NCI-H345 treated with DMSO at 0.1 percent for 48 hours (cell line): ENCODE measurements around the gene PTER.

Experiments
- DNase-seq: peaks from one replicate; lab custom pipeline; 2025; ENCODE audit not compliant: unreplicated experiment; lab: John Stamatoyannopoulos, UW

PTER gene

GRCh38 chr10:16470747-16471146 lies 33.9 kb downstream of the PTER start:
- no peak for DNase-seq

DNA sequence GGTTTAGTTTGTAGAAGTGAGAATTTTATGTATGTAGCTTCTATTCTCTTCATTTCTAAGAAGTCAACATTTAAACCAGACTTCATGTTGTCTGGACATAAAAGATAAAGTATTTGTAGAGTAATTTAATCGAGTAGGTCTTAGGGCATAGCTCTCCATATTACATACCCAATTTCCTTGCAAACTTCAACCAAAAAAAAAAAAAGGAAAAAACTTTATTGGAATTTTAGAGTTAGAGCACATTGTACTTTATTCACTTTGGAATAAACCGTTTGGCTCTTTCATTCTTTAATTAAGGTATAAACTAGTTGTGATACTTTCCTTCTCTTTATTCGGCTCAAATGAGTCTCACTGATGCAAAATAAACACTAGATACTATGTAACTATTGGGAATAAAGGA lies 36.0 kb downstream of the PTER start:
- DNase-seq = no peak

DNA sequence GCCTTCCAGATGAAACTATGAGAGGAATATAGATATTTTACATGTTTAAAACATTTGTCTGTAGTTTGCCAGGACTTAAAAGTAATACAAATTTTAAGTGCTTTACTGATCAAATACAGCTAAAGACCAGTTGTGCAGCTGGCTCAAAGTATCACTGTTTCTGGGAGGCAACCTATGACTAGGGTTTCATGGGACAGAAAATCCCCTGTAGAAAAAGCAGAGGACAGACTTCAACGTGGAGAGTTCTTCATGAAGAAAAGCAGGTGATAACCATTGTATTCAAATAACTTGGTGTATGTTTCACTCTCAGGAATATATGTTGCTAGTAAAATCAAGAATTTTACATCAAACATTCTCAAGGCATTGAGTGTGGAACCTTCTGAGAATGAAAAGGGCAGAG lies 40.9 kb downstream of the PTER start:
- no peak for DNase-seq

DNA sequence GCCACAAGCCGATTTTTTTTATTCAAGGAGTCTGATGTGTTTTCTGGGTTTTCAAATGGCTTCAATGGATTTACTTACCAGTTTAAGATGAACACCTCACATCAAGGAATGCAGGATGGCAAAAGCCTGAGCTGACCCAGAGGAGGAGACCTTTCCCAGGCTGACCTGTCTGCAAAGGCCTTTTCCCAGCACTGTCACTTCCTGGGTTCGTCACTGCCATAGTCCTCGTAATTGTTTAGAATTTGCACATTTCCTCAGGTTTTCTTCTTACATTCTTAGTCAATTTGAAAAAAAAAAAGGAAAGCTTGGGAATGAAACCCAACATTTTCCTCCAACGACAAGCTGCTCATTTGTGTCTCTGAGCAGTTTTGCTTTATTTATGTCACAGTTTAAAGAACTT lies 42.0 kb downstream of the PTER start:
- DNase-seq = no peak

- DNase-seq = no peak
Measured at GRCh38 chr10:16481052-16481728, 44.4 kb downstream of the PTER start.

GRCh38 chr10:16483241-16483917 lies 46.6 kb downstream of the PTER start:
- DNase-seq = no peak

DNA sequence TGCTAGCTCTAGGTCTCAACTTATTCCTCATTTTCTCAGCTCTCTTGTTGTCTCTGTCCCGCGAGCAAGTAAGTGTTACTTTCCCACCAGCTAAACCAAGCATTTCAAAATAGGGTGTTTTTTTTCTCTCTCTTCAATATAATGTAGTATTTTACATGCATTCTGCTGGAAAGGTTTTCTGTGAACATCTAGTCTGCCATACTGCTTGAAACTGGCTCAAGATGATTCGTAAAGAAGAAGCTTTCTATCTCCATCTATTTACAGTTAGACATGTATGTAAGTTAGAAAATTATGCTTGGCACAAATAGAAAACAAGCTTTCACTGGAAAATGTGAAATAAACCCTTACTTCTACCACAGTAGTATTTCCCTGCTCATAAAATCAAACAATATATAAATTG lies 53.7 kb downstream of the PTER start:
- no peak for DNase-seq

GRCh38 chr10:16491933-16492332 lies 55.1 kb downstream of the PTER start:
- DNase-seq = peak; percentile 56

DNA sequence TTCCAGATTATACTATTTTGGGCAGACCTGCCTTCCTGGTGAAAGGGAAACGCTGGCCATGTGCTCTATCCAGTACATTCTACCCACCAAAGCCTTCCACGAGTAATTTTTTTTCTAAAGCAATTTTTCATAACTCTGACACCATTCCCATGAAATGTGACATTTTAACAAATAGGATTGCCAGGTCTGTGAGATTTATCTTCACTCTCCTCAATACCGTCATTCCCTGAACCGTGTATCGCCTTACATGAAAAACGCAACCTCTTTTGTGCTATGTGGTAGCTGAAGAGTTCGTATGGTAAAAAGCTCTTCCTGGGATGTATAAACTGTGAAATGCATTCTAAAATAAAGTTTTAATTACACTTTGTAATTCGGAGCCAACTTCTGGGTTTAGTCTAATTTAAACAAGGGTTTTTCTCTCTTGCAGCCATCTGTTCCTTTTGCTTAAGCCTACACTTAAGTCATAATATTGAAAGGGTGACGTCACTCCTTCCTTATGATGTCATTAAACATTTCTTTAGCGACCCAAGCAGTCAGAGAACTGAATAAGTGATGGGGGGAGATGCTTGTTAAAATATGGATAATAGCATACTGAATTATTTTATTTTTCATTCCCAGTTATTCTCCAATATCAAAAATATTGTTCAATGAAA lies 57.2 kb downstream of the PTER start:
- no peak for DNase-seq

DNA sequence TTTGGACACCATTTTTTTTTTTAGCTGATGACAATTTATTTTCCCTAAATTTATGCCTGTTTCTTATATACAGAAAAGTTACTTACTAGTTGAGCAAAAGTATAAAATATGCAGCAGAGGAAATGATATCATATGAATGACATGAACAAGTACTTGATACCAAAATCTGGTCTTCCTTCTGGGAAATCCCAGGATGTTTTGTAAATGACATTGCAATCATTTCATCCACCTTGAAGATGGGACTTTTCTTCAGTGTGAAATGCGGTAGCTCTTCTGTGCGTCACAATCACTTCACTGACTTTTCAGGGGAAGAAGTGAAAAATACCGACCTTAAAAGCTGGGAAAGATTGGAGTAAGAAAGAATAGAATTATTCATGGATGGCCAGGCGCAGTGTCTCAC lies 61.1 kb downstream of the PTER start:
- DNase-seq = no peak

DNA sequence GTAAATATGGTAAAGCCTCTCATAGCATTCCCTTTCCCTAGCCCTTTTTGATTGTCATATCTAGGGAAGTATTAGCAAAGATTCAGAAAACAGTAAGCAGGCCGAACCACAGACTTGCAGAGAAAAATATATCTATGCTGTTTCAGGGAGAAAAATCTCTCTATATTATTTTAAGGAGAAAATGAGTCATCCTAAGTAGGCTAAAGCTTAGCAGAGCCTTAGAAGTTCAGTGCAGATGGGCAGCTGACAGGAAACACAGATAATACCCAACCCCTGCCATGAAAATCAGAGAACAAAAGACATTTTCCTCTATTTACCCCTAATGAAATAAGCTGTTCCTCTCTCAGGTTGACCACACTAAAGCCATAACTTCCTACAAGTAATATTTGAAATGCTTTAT lies 68.4 kb downstream of the PTER start:
- DNase-seq = no peak

DNA sequence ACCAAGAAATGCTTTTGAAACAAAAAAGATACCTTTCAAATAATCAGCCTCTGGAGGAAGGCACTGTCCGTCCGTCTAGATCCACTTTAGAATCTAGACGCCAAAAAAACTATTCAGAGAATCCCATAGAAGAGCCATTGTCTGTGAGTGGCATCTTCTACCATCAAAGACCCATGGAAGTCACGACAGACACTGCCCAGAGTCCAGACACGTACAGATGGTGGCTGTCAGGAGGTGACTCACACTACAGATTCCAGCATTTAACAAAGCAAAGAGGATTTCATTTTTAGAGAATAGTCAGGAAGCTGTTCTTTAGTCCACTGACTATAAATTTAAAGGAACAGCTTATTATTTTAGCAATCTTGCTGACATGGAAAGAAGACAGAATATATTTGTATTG lies 73.2 kb downstream of the PTER start:
- DNase-seq = no peak

DNA sequence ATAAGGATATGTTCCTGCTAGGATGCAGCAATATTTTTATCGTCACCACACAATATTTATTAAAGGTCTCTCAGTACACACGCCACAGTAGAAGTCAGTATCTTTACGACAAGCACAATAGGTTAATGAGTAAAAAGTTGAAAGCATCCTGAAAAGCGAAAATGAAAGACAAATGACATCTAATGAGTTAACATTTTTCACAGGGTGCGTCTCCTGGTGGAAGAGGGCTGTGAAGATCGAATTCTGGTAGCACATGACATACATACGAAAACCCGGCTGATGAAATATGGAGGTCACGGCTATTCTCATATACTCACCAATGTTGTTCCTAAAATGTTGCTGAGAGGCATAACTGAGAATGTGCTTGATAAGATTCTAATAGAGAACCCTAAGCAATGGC lies 74.0 kb downstream of the PTER start:
- no peak for DNase-seq

GRCh38 chr10:16518822-16519221 lies 82.0 kb downstream of the PTER start:
- DNase-seq = no peak

GRCh38 chr10:16519250-16519907 lies 82.6 kb downstream of the PTER start:
- DNase-seq = no peak

DNA sequence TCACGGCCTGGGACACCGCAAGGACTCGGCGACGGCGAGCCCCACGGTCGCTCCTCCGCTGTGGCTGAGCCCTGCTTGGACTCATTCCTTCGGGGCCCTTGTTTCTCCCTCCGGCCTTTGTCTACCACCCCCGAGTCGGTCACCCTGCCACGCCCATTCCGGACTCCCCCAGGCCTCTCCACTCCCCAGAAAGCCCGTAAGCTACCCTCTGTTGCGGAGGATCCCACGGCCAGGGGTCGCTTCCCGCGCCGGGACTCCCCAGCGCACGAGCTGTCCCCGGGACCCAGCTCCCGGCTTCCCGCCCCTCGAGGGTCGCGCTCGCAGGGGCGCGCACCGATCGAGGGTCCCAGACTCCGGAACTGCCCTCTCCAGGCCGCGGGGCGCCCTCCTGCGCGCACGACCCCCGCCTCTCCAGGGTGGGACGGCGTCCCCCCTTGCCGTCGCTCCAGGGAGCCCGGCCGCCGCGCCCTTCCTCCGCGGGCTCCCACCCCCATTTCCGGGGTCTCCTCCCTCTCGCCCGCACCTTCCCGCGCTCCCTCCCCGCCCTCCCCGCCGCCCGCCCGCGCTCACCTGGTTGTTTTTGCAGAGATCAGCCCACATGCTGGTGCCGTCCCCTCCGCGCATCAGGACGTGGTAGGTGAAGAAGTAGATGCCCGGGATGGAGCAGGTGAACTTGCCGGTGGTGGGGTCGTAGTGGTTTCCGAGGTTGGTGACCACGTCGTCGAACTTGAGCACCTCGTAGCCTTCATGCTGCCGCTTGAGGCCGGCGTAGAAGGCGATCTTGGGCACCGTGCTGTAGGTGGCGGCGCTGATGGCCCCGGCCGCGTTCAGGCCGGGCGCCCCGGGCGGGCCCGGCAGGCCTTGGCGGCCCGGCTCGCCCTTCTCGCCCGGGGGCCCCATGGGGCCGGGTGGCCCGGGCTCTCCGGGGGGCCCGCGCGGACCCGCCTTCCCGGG lies 83.4 kb downstream of the PTER start:
- no peak for DNase-seq

DNA sequence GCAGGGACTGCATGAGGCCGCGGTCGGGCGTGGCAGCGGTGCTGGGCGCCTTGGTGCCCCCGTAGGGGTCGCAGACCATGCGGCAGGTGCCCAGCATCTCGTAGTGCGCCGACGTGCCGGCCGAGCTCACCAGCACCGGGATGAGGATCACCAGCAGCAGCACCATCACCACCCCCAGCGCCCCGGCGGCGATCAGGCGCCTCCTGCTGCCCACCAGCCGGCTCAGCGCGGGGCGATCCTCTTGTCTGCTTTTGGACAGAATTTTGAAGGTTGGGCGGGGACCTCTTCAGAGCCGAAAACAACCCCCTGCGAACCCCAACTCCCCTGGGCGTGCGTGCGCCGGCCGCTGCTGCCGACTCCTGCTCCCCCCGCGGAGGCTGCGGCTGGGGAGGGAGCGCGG lies 84.1 kb downstream of the PTER start:
- no peak for DNase-seq

DNA sequence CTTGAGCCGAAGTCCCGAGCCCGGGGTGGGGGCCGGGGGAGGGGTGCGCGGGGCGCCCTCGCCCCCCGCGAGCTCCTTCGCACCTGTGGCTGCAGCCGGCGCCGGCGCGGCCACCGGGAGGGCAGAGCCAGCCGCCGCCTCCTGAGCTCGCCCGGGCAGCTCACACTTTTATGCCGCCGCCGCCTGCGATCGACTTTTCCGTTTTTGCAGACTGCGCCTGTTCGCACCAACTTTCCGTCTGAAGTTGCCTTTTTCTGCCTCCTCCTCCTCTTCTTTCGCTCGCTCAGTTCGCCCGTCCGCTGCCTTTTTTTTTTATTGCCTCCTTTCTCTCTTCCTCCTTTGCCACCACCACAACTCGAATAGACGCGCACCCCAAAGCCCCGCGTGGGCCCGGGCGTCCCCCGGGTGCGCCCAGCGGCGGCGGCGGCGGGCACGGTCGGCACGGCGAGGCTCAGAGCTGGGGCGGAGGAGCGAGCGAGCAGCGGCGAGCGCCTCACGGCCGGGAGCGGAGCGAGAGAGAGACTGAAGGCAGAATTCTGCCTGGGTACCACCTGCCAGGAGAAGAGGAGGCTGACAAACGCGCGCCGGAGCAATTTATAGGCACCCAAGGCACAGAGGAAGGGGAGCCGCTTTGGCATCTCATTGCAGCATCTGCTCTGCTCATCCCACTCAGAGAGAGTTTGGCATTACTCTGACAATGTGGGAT lies 84.7 kb downstream of the PTER start, which contains the start of gene C1QL3:
TSS of gene C1QL3 (minus strand) at position 569 of the 706 bp plus-strand sequence. CDS start 814 bp downstream, outside the sequence.
- no peak for DNase-seq

GRCh38 chr10:16527452-16527851 lies 90.6 kb downstream of the PTER start:
- DNase-seq = no peak

DNA sequence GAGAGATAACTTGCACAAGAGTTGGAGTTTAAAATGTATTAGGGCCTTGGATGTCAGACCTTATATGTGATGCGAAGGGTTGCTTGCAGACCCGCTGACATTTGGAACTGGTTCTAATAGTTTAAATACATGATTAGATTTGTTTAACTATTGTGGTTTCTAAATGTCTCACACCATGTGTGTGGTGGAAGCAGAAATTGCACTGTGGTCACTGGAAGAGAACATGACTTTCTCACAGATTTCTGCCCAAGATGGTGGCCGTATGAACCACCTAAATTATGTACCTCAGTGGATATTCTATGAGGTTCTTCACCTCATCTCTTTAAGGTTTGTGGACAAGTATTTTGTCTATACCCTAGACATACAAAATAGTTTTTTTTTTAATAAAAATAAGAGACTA lies 93.0 kb downstream of the PTER start:
- DNase-seq = no peak
